H9 (cell line): ENCODE results near the gene HAUS1. TPM values are rescaled to one million over a fixed set of nuclear protein-coding genes. Genes with fewer than 3 reads are reported as not detected.
A peak's percentile ranks its signal among the peaks of the same experiment; 100 is the strongest.

Source experiments
- DNase-seq: peaks from one replicate; pipeline ENCODE4 v3.0.0-alpha.2; 2017
- H2AFZ ChIP-seq: one replicate; pipeline ENCODE4 v1.6.1; 2013; ENCODE audit warnings: mild to moderate bottlenecking, low read length, control low read depth, moderate library complexity
- H2AK5ac ChIP-seq: 2 replicates; pipeline ENCODE4 v1.6.1; 2013; ENCODE audit warnings: low read length, control low read depth, mixed read lengths; ENCODE audit not compliant: insufficient read length
- H2BK120ac ChIP-seq: one replicate; pipeline ENCODE4 v1.6.1; 2013; ENCODE audit warnings: low read depth, mild to moderate bottlenecking, low read length, control low read depth, inconsistent platforms; ENCODE audit not compliant: poor library complexity, severe bottlenecking
- H2BK12ac ChIP-seq: 2 replicates; pipeline ENCODE4 v1.6.1; 2013; ENCODE audit warnings: low read length, control low read depth, mixed read lengths, low read depth; ENCODE audit not compliant: insufficient read length
- H2BK15ac ChIP-seq: 2 replicates; pipeline ENCODE4 v1.6.1; 2013; ENCODE audit warnings: low read depth, low read length, control low read depth
- H2BK20ac ChIP-seq: one replicate; pipeline ENCODE4 v1.6.1; 2013; ENCODE audit warnings: low read depth, mild to moderate bottlenecking, low read length, control low read depth, inconsistent platforms; ENCODE audit not compliant: poor library complexity, severe bottlenecking
- H2BK5ac ChIP-seq: 2 replicates; pipeline ENCODE4 v1.6.1; 2013; ENCODE audit warnings: low read length, control low read depth, mixed read lengths; ENCODE audit not compliant: insufficient read length
- H3K14ac ChIP-seq: 2 replicates; pipeline ENCODE4 v1.6.1; 2013; ENCODE audit warnings: low read length, control low read depth; ENCODE audit not compliant: insufficient read depth
- H3K18ac ChIP-seq: 2 replicates; pipeline ENCODE4 v1.6.1; 2013; ENCODE audit warnings: low read depth, mild to moderate bottlenecking, mixed read lengths, low read length, control low read depth; ENCODE audit not compliant: insufficient read length
- H3K23ac ChIP-seq: 2 replicates; pipeline ENCODE4 v1.6.1; 2013; ENCODE audit warnings: low read length, control low read depth, mixed read lengths, low read depth; ENCODE audit not compliant: insufficient read length
- H3K23me2 ChIP-seq: 2 replicates; pipeline ENCODE4 v1.6.1; 2013; ENCODE audit warnings: low read depth, mild to moderate bottlenecking, mixed read lengths, low read length, control low read depth; ENCODE audit not compliant: insufficient read length, poor library complexity, severe bottlenecking
- H3K27ac ChIP-seq: 2 replicates; pipeline ENCODE4 v1.5.1; 2013; ENCODE audit warnings: low read length, control low read depth, mixed read lengths, low read depth; ENCODE audit not compliant: insufficient read length
- H3K27me3 ChIP-seq: 2 replicates; pipeline ENCODE4 v1.6.1; 2013; ENCODE audit warnings: low read length, control low read depth, inconsistent platforms; ENCODE audit not compliant: insufficient read depth
- H3K4ac ChIP-seq: 2 replicates; pipeline ENCODE4 v1.6.1; 2013; ENCODE audit warnings: low read depth, mild to moderate bottlenecking, control low read depth, inconsistent platforms, low read length, moderate library complexity
- H3K4me1 ChIP-seq: 2 replicates; pipeline ENCODE4 v1.6.1; 2013; ENCODE audit warnings: low read length, control low read depth, inconsistent platforms; ENCODE audit not compliant: insufficient read depth
- H3K4me2 ChIP-seq: 2 replicates; pipeline ENCODE4 v1.6.1; 2013; ENCODE audit warnings: low read length, control low read depth, mixed read lengths; ENCODE audit not compliant: insufficient read length, insufficient read depth
- H3K56ac ChIP-seq: 2 replicates; pipeline ENCODE4 v1.6.1; 2013; ENCODE audit warnings: low read depth, mild to moderate bottlenecking, mixed read lengths, low read length, control low read depth; ENCODE audit not compliant: insufficient read length
- H3K79me1 ChIP-seq: 2 replicates; pipeline ENCODE4 v1.6.1; 2013; ENCODE audit warnings: low read depth, mild to moderate bottlenecking, moderate library complexity, low read length, control low read depth, inconsistent platforms; ENCODE audit not compliant: insufficient read depth, poor library complexity, severe bottlenecking
- H3K79me2 ChIP-seq: 2 replicates; pipeline ENCODE4 v1.6.1; 2013; ENCODE audit warnings: low read length, control low read depth, inconsistent platforms; ENCODE audit not compliant: insufficient read depth
- H3K9ac ChIP-seq: 2 replicates; pipeline ENCODE4 v1.6.1; 2013; ENCODE audit warnings: low read length, control low read depth, mixed read lengths; ENCODE audit not compliant: insufficient read length; ENCODE audit errors: extremely low read depth
- H3K9me3 ChIP-seq: one replicate; pipeline ENCODE4 v1.6.1; 2013; ENCODE audit warnings: low read depth, low read length, inconsistent platforms; ENCODE audit not compliant: control insufficient read depth
- H3T11ph ChIP-seq: one replicate; pipeline ENCODE4 v1.6.1; 2013; ENCODE audit warnings: mild to moderate bottlenecking, low read length, control low read depth, inconsistent platforms
- H4K20me1 ChIP-seq: one replicate; pipeline ENCODE4 v1.6.1; 2013; ENCODE audit not compliant: control insufficient read depth, insufficient read length, insufficient read depth
- H4K5ac ChIP-seq: 2 replicates; pipeline ENCODE4 v1.6.1; 2013; ENCODE audit warnings: low read depth, mild to moderate bottlenecking, mixed read lengths, low read length, control low read depth; ENCODE audit not compliant: insufficient read length
- H4K8ac ChIP-seq: replicated peaks from 2 replicates; pipeline ENCODE4 v1.6.1; 2013; ENCODE audit warnings: low read length, control low read depth, mixed read lengths, low read depth; ENCODE audit not compliant: insufficient read length
- H4K91ac ChIP-seq: 2 replicates; pipeline ENCODE4 v1.6.1; 2013; ENCODE audit warnings: low read depth, mild to moderate bottlenecking, moderate library complexity, mixed read lengths, low read length, control low read depth; ENCODE audit not compliant: insufficient read length
- H3K27ac Mint-ChIP-seq, 3 experiments: 2 replicates in 2 of 3; 3 replicates in 1 of 3; pipeline ENCODE4 v1.8.0; 2020 to 2021; ENCODE audit warnings: mixed read lengths in 3 of 3, mild to moderate bottlenecking in 1 of 3, moderate library complexity in 1 of 3
- H3K27me3 Mint-ChIP-seq: 2 replicates; pipeline ENCODE4 v1.8.0; 2021; ENCODE audit warnings: low read depth, mild to moderate bottlenecking, moderate library complexity, mixed read lengths
- H3K36me3 Mint-ChIP-seq, 3 experiments: 2 replicates in 2 of 3; 3 replicates in 1 of 3; pipeline ENCODE4 v1.8.0; 2020 to 2021; ENCODE audit warnings: low read depth in 3 of 3, mixed read lengths in 3 of 3; ENCODE audit not compliant: insufficient read depth in 1 of 3
- H3K4me1 Mint-ChIP-seq, 2 experiments: 2 replicates each; pipeline ENCODE4 v1.8.0; 2020; ENCODE audit warnings: mixed read lengths in 2 of 2
- H3K4me3 Mint-ChIP-seq, 2 experiments: 2 replicates in 1 of 2; 3 replicates in 1 of 2; pipeline ENCODE4 v1.8.0; 2020 to 2021; ENCODE audit warnings: mild to moderate bottlenecking in 2 of 2, mixed read lengths in 2 of 2, moderate library complexity in 1 of 2
- H3K9me3 Mint-ChIP-seq, 2 experiments: 2 replicates in 1 of 2; 3 replicates in 1 of 2; pipeline ENCODE4 v1.8.0; 2020; ENCODE audit warnings: mild to moderate bottlenecking in 2 of 2, mixed read lengths in 2 of 2, moderate library complexity in 1 of 2
- CTCF ChIP-seq: fragments of 200-600 bp; sonication (generic); conservative IDR thresholded peaks from 3 replicates; pipeline ENCODE4 v1.8.0; 2021; ENCODE audit warnings: antibody characterized with exemption, mild to moderate bottlenecking
- WGBS: extraction: QIAGEN DNeasy Blood & Tissue Kit; methylation state at CpG from one replicate; pipeline ENCODE4 v1.1.7; 2013; ENCODE audit warnings: missing lambda C conversion rate, low lambda C conversion rate, mixed read lengths; ENCODE audit not compliant: insufficient read length; ENCODE audit errors: extremely low coverage; 5-methylcytosine and 5-hydroxymethylcytosine counted together
- total RNA-seq: library from RNA; stranded (reverse); gene quantifications from 2 replicates; pipeline ENCODE4 v1.2.1, GENCODE V29; 2021

The HAUS1 gene
- total RNA-seq, 1 experiment from 2014 or later: 87.0 TPM

- Histone ChIP-seq H2AK5ac (no peak overlapping the region), H2AFZ (no peak overlapping the region), H2BK120ac (no peak overlapping the region), H2BK12ac (no peak overlapping the region), H3K9me3 (no peaks in the 10 kb centered on the region), H2BK15ac (no peak overlapping the region), H3K4ac (no peak overlapping the region), H2BK5ac (no peak overlapping the region), H3K27me3 (no peaks in the 10 kb centered on the region), H4K91ac (no peak overlapping the region), H3K56ac (no peak overlapping the region), H2BK20ac (no peak overlapping the region), H4K8ac (no peak overlapping the region), H3K79me2 (peaks cover 21% of the 10 kb centered on the region; the same call in 1 of the 2 replicates), H3K18ac (no peak overlapping the region), H4K20me1 (no peaks in the 10 kb centered on the region), H3K14ac (no peak overlapping the region), H3T11ph (no peak overlapping the region), H3K4me1 (no peaks in the 10 kb centered on the region), H3K23ac (no peak overlapping the region), H3K79me1 (no peaks in the 10 kb centered on the region), H3K23me2 (peaks cover 3% of the 10 kb centered on the region), H3K4me2 (peak overlapping the region; percentile 96), H3K9ac (peak overlapping the region; percentile 73), H3K27ac (no peak overlapping the region), H4K5ac (no peak overlapping the region)
- peaks cover 17 to 19% of the 10 kb centered on the region in 2 experiments for H3K4me1 Mint-ChIP-seq
- peaks cover 22 to 43% (median 33%) of the 10 kb centered on the region in 3 experiments; a peak in 6 of 7 replicates for H3K36me3 Mint-ChIP-seq
- WGBS: no CpG with 5 or more reads among the region's 8 CpGs
- peak overlapping the region; percentile 95 to 99 for H3K4me3 Mint-ChIP-seq
- peak overlapping the region; percentile 94 to 98 (median 98) for H3K27ac Mint-ChIP-seq
- no peaks in the 10 kb centered on the region for H3K27me3 Mint-ChIP-seq
- DNase-seq: no peak
- no peaks in the 10 kb centered on the region for H3K9me3 Mint-ChIP-seq
- no peak for TF ChIP-seq CTCF
Observed at GRCh38 chr18:46097431-46097800, 6.8 kb upstream of the HAUS1 start.
